HepG2 (cell line): ENCODE data around the gene PCIF1. TPM values are rescaled to one million over a fixed set of nuclear protein-coding genes. Genes with fewer than 3 reads are reported as not detected.
A peak's percentile ranks its signal among the peaks of the same experiment; 100 is the strongest.

Experiments
- CEBPG ChIP-seq: IDR thresholded peaks from 2 replicates; pipeline ENCODE4 v1.6.1; 2016
- ELF1 ChIP-seq: sonication (generic); formaldehyde crosslinking; IDR thresholded peaks from 2 replicates; pipeline ENCODE4 v1.4.0; 2020; ENCODE audit warnings: missing genetic modification reagents
- HBP1 ChIP-seq: IDR thresholded peaks from 2 replicates; pipeline ENCODE4 v1.6.1; 2016; ENCODE audit warnings: low read depth, control low read depth
- IKZF1 ChIP-seq: fragments of 450-650 bp; IDR thresholded peaks from 2 replicates; pipeline ENCODE4 v1.7.1; 2016
- KDM1A ChIP-seq: IDR thresholded peaks from 2 replicates; pipeline ENCODE4 v1.6.1; 2016; ENCODE audit warnings: missing compliant biosample characterization
- KDM4B ChIP-seq: sonication (generic); formaldehyde crosslinking; IDR thresholded peaks from 2 replicates; pipeline ENCODE4 v1.4.0; 2020; ENCODE audit warnings: missing genetic modification reagents
- KLF11 ChIP-seq: IDR thresholded peaks from 2 replicates; pipeline ENCODE4 v1.6.1; 2016; ENCODE audit warnings: missing compliant biosample characterization
- MXD4 ChIP-seq: IDR thresholded peaks from 2 replicates; pipeline ENCODE4 v1.6.1; 2016; ENCODE audit warnings: mild to moderate bottlenecking, missing biosample characterization, missing genetic modification reagents
- NFE2L2 ChIP-seq: fragments of 150-350 bp; IDR thresholded peaks from 2 replicates; pipeline ENCODE4 v1.6.1; 2014; ENCODE audit warnings: low read length
- NFYC ChIP-seq: IDR thresholded peaks from 2 replicates; pipeline ENCODE4 v1.6.1; 2016; ENCODE audit warnings: missing genetic modification reagents, missing compliant biosample characterization
- PHF8 ChIP-seq: sonication (generic); formaldehyde crosslinking; IDR thresholded peaks from 2 replicates; pipeline ENCODE4 v1.5.0; 2020; ENCODE audit warnings: missing genetic modification reagents
- POLR2G ChIP-seq: fragments of 200-400 bp; formaldehyde crosslinking; IDR thresholded peaks from 2 replicates; pipeline ENCODE4 v1.6.1; 2018; ENCODE audit warnings: mild to moderate bottlenecking, low read depth, low read length, moderate library complexity
- RXRB ChIP-seq: IDR thresholded peaks from 2 replicates; pipeline ENCODE4 v1.6.1; 2016; ENCODE audit warnings: borderline replicate concordance, missing genetic modification reagents, missing compliant biosample characterization
- STAT5B ChIP-seq: sonication (generic); formaldehyde crosslinking; IDR thresholded peaks from 2 replicates; pipeline ENCODE4 v1.4.0; 2020; ENCODE audit warnings: missing genetic modification reagents
- TBX2 ChIP-seq: sonication (generic); formaldehyde crosslinking; IDR thresholded peaks from 2 replicates; pipeline ENCODE4 v1.5.0; 2020; ENCODE audit warnings: missing genetic modification reagents, mild to moderate bottlenecking, borderline replicate concordance
- ZBTB44 ChIP-seq: sonication (generic); formaldehyde crosslinking; IDR thresholded peaks from 2 replicates; pipeline ENCODE4 v1.4.0; 2020; ENCODE audit warnings: missing genetic modification reagents
- ZBTB46 ChIP-seq: sonication (generic); formaldehyde crosslinking; IDR thresholded peaks from 2 replicates; pipeline ENCODE4 v1.4.0; 2020; ENCODE audit warnings: mild to moderate bottlenecking, missing genetic modification reagents, borderline replicate concordance
- ZFP36L2 ChIP-seq: sonication (generic); formaldehyde crosslinking; IDR thresholded peaks from 2 replicates; pipeline ENCODE4 v1.4.0; 2020; ENCODE audit warnings: missing genetic modification reagents
- ZFP62 ChIP-seq: sonication (generic); formaldehyde crosslinking; IDR thresholded peaks from 2 replicates; pipeline ENCODE4 v1.4.0; 2020; ENCODE audit warnings: missing genetic modification reagents
- ZNF207 ChIP-seq: fragments of 450-650 bp; IDR thresholded peaks from 2 replicates; pipeline ENCODE4 v1.6.1; 2016; ENCODE audit warnings: antibody characterized with exemption, borderline replicate concordance
- ZNF30 ChIP-seq: sonication (generic); formaldehyde crosslinking; IDR thresholded peaks from 2 replicates; pipeline ENCODE4 v1.5.0; 2020; ENCODE audit warnings: mild to moderate bottlenecking, missing genetic modification reagents
- ZNF451 ChIP-seq: sonication (generic); formaldehyde crosslinking; IDR thresholded peaks from 2 replicates; pipeline ENCODE4 v1.5.0; 2020; ENCODE audit warnings: mild to moderate bottlenecking, missing genetic modification reagents
- polyA plus RNA-seq, 8 experiments: library from polyadenylated mRNA; depleted of rRNA in 3 of 8; stranded (reverse) in 7 of 8; unstranded in 1 of 8; fragments of >200 nt; fragmentation: Illumina TruSeq in 4 of 8; extraction: Trizol in 4 of 8; gene quantifications; 2 replicates each; pipeline versions ENCODE4 v1.2.1 to v1.2.3, GENCODE V29; 2011 to 2016; ENCODE audit warnings: low read depth in 4 of 8, missing spikeins in 1 of 8, mixed read lengths in 1 of 8; ENCODE audit not compliant: insufficient read depth in 1 of 8
- total RNA-seq, 5 experiments: library from RNA; depleted of rRNA; stranded (reverse); fragments of >200 nt; fragmentation: Illumina TruSeq; extraction: Trizol; gene quantifications; 2 replicates each; pipeline ENCODE4 v1.2.3, GENCODE V29; 2016; ENCODE audit warnings: low read depth in 1 of 5
- TF ChIP-seq, protein P1 (sequence below): sonication (generic); formaldehyde crosslinking; IDR thresholded peaks from 2 replicates; pipeline ENCODE4 v1.8.1; 2023; ENCODE audit warnings: mild to moderate bottlenecking, missing genetic modification reagents
- TF ChIP-seq, protein P2 (sequence below): sonication (generic); formaldehyde crosslinking; conservative IDR thresholded peaks from 2 replicates; pipeline ENCODE4 v1.8.0; 2022; ENCODE audit warnings: low read depth, missing genetic modification reagents

The PCIF1 gene
- total and polyA plus RNA-seq, 2 of the 13 experiments (the other 11 are each of a cell fraction or from before 2014, with no cell fraction given) = 20.9 to 24.4 TPM

DNA sequence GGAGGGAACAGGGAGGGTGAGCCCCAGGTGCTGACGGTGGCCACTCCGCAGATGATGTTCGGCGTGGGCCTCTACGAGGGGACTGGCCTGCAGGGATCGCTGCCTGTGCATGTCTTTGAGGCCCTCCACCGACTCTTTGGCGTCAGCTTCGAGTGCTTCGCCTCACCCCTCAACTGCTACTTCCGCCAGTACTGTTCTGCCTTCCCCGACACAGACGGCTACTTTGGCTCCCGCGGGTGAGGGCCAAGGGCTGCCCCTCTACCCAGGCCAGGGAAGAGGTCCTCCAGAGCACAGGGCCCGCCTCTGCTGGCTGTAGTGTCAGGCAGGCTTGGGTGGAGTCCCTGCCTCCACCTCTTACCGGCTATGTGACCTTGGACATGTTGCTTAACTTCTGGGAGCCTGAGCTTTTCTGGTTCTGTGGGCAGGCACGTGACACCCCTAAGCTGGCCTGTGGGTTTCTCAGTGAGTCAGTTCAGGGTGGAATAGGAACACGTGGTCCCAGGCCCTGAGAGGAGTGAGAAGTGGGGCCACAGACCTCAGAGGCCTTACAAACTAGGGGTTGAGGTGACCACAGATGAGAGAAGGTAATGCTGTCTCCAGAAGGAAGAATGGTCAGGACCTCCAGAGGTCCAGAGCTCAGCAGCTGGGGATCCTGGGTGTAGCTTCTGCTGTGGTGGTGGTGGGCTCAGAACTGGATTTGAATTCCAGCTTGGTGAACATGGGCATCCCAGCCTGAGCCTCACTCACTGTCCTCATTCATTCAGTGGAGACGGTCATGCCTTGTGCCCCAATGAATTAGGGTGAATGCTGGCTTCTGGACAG, 11.9 kb downstream of the PCIF1 start (continued):
- TF ChIP-seq HBP1 = peak; percentile 96
- TF ChIP-seq KDM4B (CRISPR knock-in tag) = peak; percentile 98
- no peak for TF ChIP-seq IKZF1
- no peak for TF ChIP-seq ZNF207
- TF ChIP-seq MXD4 (CRISPR knock-in tag) = peak; percentile 95
- TF ChIP-seq ZFP62 = no peak
- TF ChIP-seq ZBTB44 (CRISPR knock-in tag) = no peak; the same call in 1 of the 2 replicates
- no peak for TF ChIP-seq NFE2L2
- no peak for TF ChIP-seq ZNF30 (CRISPR knock-in tag)
- TF ChIP-seq PHF8 (CRISPR knock-in tag) = peak; percentile 62
- TF ChIP-seq KLF11 (CRISPR knock-in tag) = peak; percentile 97
- TF ChIP-seq CEBPG (CRISPR knock-in tag) = peak; percentile 100
- peak; percentile 70 for TF ChIP-seq ELF1 (CRISPR knock-in tag)
- peak; percentile 93; the same call in 1 of the 2 replicates for TF ChIP-seq ZBTB46 (CRISPR knock-in tag)
- TF ChIP-seq KDM1A (CRISPR knock-in tag) = peak; percentile 87
- TF ChIP-seq, protein P1, sequence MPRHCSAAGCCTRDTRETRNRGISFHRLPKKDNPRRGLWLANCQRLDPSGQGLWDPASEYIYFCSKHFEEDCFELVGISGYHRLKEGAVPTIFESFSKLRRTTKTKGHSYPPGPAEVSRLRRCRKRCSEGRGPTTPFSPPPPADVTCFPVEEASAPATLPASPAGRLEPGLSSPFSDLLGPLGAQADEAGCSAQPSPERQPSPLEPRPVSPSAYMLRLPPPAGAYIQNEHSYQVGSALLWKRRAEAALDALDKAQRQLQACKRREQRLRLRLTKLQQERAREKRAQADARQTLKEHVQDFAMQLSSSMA (CRISPR knock-in tag) = peak; percentile 45
- peak; percentile 59; the same call in 1 of the 2 replicates for TF ChIP-seq POLR2G
- peak; percentile 92 for TF ChIP-seq TBX2 (CRISPR knock-in tag)
- TF ChIP-seq, protein P2, sequence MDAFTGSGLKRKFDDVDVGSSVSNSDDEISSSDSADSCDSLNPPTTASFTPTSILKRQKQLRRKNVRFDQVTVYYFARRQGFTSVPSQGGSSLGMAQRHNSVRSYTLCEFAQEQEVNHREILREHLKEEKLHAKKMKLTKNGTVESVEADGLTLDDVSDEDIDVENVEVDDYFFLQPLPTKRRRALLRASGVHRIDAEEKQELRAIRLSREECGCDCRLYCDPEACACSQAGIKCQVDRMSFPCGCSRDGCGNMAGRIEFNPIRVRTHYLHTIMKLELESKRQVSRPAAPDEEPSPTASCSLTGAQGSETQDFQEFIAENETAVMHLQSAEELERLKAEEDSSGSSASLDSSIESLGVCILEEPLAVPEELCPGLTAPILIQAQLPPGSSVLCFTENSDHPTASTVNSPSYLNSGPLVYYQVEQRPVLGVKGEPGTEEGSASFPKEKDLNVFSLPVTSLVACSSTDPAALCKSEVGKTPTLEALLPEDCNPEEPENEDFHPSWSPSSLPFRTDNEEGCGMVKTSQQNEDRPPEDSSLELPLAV = no peak
- TF ChIP-seq ZNF451 (CRISPR knock-in tag) = peak; percentile 65
- TF ChIP-seq STAT5B = 0 out of 2 replicates have a peak, but pooled peaks have one; percentile 35
- peak; percentile 92 for TF ChIP-seq RXRB (CRISPR knock-in tag)
- TF ChIP-seq NFYC = peak; percentile 11; the same call in 1 of the 2 replicates
- TF ChIP-seq ZFP36L2 (CRISPR knock-in tag) = no peak
